ENCODE data around the gene MED13. TPM values are rescaled to one million over a fixed set of nuclear protein-coding genes. Genes with fewer than 3 reads are reported as not detected.

The MED13 gene, protein sequence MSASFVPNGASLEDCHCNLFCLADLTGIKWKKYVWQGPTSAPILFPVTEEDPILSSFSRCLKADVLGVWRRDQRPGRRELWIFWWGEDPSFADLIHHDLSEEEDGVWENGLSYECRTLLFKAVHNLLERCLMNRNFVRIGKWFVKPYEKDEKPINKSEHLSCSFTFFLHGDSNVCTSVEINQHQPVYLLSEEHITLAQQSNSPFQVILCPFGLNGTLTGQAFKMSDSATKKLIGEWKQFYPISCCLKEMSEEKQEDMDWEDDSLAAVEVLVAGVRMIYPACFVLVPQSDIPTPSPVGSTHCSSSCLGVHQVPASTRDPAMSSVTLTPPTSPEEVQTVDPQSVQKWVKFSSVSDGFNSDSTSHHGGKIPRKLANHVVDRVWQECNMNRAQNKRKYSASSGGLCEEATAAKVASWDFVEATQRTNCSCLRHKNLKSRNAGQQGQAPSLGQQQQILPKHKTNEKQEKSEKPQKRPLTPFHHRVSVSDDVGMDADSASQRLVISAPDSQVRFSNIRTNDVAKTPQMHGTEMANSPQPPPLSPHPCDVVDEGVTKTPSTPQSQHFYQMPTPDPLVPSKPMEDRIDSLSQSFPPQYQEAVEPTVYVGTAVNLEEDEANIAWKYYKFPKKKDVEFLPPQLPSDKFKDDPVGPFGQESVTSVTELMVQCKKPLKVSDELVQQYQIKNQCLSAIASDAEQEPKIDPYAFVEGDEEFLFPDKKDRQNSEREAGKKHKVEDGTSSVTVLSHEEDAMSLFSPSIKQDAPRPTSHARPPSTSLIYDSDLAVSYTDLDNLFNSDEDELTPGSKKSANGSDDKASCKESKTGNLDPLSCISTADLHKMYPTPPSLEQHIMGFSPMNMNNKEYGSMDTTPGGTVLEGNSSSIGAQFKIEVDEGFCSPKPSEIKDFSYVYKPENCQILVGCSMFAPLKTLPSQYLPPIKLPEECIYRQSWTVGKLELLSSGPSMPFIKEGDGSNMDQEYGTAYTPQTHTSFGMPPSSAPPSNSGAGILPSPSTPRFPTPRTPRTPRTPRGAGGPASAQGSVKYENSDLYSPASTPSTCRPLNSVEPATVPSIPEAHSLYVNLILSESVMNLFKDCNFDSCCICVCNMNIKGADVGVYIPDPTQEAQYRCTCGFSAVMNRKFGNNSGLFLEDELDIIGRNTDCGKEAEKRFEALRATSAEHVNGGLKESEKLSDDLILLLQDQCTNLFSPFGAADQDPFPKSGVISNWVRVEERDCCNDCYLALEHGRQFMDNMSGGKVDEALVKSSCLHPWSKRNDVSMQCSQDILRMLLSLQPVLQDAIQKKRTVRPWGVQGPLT (N-terminal part only)
- polyA plus RNA-seq (2013, experiment 1 of 2; ENCODE audit: insufficient read length) = 17.6 TPM
- 21.1 TPM for polyA plus RNA-seq (2013, experiment 2 of 2; ENCODE audit: insufficient read length)

DNA sequence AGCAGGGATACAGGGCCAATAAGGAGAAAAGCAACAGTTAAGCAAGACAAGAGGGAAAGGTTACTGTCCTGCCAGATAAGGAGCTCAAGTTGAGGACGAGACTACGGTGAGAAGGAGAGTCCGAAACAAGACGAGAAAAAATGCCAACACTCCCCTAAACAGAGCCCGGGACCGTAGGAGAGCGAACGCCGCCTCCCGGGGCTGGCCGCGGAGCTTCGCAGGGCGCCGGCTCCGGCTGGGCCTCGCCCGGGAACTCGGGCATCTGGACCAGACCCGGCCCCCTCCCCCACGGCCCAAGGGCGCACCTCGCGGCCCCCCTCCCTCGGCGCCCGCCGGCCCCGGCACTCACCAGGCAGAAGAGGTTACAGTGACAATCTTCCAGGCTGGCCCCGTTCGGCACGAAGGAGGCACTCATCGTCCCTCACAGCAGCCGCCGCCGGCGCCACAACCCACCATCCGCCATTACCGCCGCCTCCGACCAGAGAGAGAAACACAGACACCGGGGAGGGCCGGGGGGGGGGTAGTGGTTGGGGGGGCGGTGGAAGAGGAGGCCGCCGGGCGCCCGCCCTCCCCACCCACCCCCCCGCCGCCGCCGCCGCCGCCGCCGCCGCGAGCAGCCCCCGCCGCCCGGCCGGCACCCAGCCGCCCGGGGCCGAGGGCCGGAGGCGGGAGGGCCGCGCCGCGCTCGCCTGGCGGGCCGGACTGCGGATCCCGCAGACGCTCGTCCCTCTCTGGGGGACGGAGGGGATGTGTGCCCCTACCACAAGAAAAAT lies at the start of gene MED13:
MED13 (minus strand) TSS at position 488 of the 773 bp plus-strand sequence; CDS start at position 415, 73 bp downstream.
- peak; percentile 48 for DNase-seq

DNA sequence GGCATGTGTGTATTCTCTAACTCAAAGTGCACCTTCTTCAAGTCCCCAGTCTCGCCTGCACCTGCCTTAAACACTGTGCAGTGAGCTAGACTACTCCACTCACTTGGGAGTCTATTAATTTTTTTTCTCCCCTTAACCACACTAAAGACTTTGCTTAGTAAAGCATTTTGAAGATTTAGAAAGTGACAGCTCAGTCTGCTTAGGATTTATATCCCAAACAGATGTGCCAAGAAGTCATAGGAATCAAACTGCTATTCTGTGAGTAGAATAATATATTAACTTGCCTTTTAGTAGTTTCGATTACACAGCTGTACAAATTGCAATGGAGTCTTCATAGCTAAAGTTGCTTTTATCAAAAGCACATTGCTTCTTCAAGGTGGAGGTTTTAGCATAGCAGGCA lies 47.2 kb upstream of the MED13 start:
- DNase-seq = no peak

DNA sequence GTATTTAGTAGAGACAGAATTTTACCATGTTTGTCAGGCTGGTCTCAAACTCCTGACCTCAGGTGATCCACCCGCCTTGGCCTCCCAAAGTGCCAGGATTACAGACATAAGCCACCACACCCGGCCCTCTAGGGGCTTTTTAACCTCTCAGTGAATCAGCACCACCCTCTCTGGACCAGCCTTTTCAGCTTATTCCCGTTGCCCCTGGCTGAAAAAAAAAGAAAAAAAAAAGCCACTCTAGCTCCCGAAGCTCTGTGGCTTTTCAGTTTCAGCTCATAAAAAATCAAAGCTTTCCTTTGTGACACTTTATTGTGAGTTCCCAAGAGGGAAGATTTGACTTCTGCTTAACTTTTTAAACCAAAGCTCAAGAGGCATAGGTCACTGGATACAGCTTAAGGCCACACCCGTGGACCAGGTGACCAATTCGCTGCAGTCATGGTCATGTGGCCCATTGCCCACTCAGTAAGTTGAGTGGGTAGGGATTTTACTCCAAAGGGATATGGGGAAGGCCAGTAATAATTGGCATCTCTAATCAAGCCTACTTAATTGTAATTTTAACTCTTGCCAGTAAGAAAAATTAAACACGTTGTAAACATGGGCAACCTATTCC lies 46.6 kb upstream of the MED13 start:
- no peak for DNase-seq

DNA sequence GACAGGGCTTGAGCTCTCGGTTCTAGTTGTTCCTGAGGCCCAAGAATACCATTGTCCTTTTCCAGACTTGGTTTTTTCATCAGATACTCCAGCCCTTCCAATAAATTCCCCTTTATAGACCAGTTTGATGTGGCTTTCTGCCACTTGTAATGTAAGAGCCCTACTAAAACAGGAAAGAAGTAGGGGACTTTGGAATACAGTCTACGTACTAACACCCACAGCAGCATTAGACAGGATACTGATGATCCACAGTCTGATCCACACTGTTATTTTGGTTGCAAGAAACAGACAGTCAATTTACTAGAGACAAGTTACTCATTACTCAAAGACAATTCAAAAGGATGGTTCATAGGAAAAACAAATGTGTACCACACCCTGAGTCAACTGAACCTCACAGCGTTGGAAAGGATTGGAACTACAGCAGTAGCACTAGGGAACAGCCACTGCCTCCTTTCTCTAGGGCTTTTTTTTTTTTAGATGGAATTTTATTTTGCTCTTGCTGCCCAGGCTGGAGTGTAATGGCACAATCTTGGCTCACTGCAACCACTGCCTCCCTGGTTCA lies 45.9 kb upstream of the MED13 start:
- DNase-seq = peak; percentile 22

DNA sequence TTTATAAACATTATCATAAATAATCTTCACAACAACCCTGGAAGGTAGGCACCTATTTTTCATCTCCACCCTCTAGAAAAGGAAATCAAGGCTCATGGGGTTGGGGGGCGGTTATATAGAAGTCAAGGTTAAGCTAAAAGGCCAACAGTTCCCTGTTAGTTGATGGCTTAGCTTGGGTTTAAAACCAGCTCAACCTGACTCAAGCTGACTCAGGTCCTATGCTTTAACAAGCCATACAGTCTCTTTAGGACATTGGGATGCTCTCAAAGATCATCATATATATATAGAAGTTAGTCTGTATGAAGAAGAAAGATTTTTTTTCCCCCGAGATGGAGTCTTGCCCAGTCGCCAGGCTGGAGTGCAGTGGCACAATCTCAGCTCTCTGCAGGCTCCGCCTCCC lies 44.8 kb upstream of the MED13 start:
- no peak for DNase-seq

DNA sequence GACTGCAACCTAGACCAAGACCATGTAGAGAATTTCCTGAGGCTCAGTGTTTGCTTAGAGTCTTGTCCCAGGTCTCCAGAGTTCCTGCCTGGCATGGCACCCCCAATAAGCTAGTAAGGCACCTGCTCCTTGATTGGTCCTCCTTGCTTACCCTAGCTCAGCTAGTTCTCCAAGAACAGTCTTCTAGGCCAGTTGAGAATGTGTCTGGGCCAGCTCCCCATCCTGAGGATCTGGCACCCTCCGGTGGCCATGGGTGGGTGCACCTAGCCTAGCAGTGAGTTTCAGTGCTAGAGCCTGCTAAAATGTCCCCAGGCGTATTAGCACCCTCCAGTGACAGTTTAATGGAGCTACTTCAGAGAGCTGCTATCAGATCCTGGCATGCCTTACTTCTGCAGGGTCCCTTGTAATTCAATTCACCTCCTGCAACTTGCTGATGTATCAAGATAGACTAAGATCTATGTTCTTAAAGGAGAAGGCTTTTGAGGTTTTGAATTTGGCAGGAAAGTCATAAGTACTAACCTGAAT lies 44.4 kb upstream of the MED13 start:
- DNase-seq = peak; percentile 49

DNA sequence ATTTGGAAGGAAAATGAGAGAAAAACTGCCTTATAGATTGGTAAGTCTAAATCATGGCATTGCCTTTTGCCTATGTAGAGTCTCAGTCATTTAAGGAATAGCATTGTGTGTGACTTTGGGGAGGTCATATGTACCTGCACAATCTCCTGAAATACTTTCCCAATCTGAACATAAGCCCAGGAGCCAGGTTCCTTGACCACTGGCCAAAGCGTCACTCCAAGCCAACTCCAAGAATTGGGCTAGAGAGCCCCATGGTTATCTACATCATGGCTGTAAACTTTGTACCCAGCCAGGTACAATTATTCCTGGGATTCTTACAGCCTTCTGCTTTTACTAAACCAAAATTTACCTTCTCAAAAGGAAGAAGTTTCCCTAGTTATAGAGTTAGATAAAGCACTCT lies 40.8 kb upstream of the MED13 start:
- DNase-seq = no peak

DNA sequence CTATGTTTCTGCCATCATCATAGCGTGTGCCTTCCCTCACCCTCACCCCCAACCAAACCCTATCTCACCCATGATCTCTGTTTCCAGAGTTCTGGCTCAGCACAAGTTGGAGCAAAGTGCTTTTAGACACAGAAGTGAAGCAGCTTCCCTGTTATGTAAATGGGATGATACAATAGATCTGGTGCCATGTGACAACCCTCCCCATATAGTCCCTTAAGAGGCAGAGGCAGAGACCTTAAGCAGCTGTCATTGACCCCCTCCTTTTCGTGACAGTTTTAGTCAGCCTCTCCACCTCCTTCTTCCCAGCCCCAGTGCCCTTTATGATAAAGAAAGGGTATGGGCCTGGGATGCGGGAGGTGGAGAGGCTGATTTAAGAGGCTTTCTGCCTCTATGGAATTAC lies 40.3 kb upstream of the MED13 start:
- DNase-seq = no peak

DNA sequence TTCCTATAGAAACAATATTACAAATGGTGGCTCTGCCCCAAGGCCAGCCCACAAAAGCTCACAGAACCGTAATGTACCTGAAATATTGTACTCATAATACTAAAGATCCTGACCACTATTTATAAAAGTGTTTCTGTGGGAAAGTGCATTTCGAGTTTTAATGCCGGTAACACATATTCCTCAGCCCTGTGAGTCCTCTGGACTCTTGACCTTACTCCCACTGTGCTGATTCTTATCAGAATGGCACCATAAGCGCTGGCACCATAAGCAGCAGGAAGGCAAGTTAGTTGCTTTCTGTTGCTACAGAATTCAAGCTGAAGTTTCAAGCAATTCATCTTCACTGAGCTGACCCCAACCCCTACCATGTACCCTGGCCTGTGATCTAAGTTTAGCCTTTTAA lies 36.4 kb upstream of the MED13 start:
- no peak for DNase-seq

DNA sequence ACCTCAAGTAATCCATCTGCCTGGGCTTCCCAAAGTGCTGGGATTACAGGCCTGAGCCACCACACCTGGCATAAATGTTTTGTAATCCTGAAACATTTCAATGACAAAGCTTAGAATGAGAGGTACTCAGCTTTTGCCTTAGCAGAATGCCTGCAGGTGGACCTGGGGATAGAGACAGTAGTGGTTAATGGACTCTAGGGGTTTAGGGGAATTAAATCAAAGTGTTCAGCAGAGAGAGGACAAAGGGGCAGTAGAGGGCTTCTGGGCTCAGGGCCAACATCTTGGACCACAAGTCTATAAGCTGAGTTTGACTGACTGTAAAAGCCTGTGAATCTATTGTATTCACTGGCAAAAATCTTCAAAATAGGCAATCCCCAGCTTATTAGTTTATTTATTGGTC lies 36.0 kb upstream of the MED13 start:
- DNase-seq = no peak

DNA sequence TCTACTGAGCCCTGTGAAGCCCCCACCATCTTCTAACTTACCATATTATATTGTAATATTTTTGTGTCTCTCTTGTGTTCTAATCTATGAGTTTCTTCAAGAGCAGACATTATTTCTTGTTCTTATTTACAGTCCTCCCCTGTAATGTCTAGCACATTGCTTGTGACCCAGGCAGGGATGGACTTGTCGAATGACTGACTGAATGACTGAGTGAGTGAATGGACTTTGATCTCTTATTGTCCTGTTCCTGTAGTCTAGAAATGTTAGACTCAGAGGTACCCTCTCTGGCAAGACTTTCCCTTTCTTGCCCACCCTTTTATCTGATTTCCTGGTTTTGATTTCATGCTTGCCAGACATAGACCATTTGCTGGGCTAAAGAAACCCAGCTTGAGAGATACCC lies 35.0 kb upstream of the MED13 start:
- no peak for DNase-seq

DNA sequence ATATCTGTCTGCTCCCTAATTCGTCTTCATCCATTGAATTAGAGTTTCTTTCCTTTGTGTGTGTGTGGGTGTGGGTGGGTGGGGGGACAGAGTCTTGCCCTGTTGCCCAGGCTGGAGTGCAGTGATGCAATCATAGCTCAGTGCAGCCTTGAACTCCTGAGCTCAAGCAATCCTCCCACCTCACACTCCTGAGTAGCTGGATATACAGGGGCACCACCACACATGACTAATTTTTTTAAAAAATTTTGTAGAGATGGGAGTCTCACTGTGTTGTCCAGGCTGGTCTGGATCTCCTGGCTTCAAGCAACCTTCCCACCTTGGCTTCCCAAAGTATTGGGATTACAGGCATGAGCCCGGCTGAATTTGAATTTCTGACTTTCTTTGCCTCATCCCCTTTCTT lies 34.5 kb upstream of the MED13 start:
- DNase-seq = no peak

DNA sequence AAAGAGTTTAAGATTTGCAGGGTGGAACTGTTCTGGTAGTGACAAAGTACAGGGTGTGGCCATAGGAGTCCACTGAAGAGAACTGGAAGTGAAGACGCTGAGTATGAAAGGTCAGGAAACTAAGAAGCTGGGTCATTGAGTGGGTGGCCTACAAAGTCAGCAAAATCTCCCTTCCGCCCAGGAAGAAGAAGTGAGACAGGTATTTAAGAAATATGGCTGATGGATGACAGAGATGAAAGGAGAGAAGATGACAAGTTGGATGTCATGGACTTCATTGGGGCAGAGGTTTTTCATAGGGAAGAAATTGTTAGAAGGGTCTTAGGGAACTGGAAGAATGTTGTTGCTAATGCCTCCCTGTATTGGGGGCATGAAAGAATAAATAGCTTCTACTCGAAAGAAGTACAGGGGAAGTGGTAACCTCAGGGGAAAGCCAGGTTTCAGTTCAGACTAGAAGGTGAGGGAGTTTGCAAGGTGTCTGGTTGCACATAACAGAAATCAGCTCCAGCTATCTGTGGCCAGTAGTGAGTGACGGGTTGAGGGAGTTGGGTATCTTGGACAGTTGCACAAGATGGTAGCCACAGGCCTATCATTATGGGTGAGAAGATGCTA lies 33.6 kb upstream of the MED13 start:
- no peak for DNase-seq

DNA sequence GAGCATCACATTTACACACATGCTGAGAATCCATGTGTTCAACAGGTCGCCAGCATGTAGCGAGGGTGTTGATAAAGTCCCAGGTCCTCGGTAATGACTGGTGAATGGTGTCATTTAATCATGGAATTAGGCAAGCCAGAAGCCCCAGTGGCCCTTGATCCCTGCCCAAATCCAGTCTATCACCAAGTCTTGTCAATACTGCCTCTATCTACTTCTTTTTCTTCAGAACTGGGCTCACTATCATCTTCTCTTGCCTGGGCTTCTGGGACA lies 31.3 kb upstream of the MED13 start:
- no peak for DNase-seq

DNA sequence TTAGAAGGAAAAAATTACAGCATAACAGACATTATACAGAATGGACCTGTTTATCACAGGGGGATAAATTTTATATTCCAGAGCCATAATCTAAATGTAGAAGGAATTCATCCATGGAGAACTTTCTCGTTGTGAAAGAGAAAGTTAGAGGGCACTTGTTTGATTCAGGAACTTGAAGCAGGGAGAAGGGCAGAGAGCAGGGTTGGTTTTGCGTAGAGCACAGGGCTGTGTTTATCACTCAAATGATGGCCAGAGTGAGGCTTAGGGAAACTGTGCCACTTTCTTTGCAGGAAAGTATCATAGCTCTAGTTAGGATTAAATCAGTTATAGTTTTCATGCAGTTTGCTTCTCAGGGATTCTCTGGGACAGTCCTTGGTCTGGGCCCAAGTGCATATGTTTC lies 29.1 kb upstream of the MED13 start:
- no peak for DNase-seq

DNA sequence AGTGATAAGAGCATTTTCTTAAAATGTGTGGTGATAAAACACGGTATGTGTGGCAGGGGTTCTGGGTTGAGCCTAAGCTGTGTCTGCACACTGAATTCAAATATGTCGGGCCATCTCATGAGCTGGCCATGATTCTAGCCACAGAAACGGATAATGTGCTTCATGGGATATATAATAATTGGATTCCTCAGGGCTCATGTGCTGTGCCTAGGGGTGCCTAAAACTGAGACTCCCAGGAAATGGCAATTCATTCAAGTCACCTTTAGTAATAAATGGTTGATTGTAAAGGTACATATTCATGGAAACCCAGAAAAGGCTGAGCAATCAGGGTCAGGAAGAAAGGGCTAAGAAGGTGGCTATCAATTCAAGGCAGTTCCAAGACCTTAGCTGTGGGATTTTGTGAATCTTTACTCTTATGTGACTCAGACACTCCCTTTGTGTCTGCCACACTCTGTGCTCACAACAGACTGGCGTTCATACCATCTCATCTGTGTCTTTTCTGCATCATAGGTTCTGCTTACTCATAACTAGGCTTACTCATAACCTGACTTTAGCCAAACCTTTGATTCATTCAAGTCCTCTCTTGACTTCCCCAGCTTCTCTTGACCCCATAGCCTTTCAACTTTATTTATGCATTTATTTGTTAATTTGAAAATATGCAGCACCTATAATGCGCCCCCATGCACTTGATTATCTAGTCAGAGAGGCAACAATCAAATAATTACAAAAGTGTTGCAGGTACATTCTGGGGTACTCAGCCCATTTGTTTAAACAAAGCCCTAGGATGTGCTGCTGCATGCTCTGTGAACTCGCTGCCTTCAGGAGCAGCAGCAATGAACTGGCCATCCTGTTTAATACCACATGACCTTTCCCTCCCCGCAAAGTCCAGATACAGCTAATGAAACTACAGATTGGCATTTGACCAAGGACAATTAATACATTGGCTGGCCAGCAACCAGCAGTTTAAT lies 28.4 kb upstream of the MED13 start:
- DNase-seq = peak; percentile 78

DNA sequence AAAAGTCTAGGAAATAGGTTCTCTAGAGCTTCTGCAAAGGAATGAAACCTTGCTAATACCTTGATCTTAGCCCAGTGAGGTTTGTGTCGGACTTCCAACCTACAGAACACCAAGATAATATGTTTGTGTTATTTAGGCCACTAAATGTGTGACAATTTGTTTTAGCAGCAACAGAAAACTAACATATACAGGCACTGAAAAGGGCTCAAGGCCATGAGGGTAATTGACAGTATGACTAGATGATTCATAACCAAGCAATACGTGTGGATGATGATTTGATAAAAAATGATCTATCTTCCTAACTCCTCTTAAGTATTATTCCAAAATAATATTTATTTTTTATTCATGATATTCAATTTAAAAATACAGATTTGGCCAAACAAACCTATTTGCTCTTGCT lies 27.7 kb upstream of the MED13 start:
- no peak for DNase-seq

DNA sequence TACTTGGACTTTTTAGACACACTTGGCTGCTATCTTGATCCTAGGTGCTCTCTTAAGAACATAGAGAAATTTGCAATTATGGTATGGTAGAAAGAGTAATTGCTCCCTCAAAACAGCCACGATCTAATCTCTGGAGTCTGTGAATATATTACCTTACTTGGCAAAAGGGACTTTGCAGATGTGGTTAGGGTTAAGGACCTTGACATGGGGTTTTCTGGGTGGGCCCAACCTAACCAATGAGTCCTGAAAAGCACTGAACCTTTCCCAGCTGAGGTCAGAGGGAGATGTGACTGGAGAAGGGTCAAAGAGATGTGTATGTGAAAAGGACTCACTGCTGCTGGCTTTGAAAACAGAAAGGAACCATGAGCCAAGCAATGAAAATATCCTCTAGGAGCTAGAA lies 26.7 kb upstream of the MED13 start:
- no peak for DNase-seq

DNA sequence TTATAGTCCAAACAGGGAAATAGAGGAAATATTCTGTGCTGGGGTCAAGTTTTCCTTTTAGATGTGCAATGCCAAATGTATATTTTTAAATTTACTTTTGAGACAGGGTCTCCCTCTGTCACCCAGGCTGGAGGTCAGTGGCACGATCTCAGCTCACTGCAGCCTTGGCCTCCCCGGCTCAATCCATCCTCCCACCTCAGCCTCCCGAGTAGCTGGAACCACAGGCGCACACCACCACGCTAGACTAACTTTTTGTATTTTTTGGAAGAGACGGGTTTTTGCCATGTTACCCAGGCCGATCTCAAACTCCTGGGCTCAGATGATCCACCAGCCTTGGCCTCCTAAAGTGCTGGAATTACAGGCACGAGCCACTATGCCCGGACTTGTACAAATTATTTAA lies 25.8 kb upstream of the MED13 start:
- no peak for DNase-seq

Measured in fibroblast of skin of back (primary cell).